Measurements from ENCODE around the gene STX7. TPM values are rescaled to one million over a fixed set of nuclear protein-coding genes. Genes with fewer than 3 reads are reported as not detected.

Gene STX7
- total RNA-seq, 1 experiment from 2014 or later: 27.8 TPM

GRCh38 chr6:132476688-132477087 lies 36.2 kb downstream of the STX7 start:
- CTCF ChIA-PET: interaction anchor here (0.9 to 1.7 kb wide), 2 partner anchors 176 to 197 kb away, joined by 4 to 7 read pairs; no protein-coding TSS in a partner anchor
- RAD21 ChIA-PET (ENCODE audit: low non-redundant PET in 1 of 2, low total read pairs in 2 of 2, uncharacterized antibody in 2 of 2, unreplicated experiment in 2 of 2): no interaction called here

GRCh38 chr6:132475925-132476324 lies 37.0 kb downstream of the STX7 start:
- Histone ChIP-seq H3K9me2 (ENCODE audit: insufficient read depth) (no peaks in the 10 kb centered on the region), H3K9ac (ENCODE audit: low read length) (no peak overlapping the region), H2AFZ (ENCODE audit: low read depth, low read length, poor library complexity, severe bottlenecking) (no peak overlapping the region), H4K20me1 (ENCODE audit: insufficient read depth) (no peaks in the 10 kb centered on the region), H3K4me1 (ENCODE audit: control insufficient read depth in 1 of 2, insufficient read depth in 2 of 2, low read length in 2 of 2) (no peaks in the 10 kb centered on the region), H3K4me2 (ENCODE audit: low read length) (no peak overlapping the region), H3K27ac (ENCODE audit: low read depth, low read length) (no peak overlapping the region), H3K4me3 (replicated peaks in 1 of 2; ENCODE audit: low read depth in 1 of 2, low read length in 2 of 2) (no peak overlapping the region), H3K27me3 (ENCODE audit: insufficient read depth, low read length) (no peaks in the 10 kb centered on the region), H3K36me3 (ENCODE audit: control insufficient read depth in 1 of 2, insufficient read depth in 2 of 2, low read length in 2 of 2) (no peaks in the 10 kb centered on the region), H3K79me2 (ENCODE audit: insufficient read depth, low read length) (peaks cover 7% of the 10 kb centered on the region; the same call in 1 of the 2 replicates), H3K9me3 (ENCODE audit: control insufficient read depth in 1 of 2, insufficient read depth in 1 of 2, low read depth in 1 of 2, low read length in 2 of 2) (no peaks in the 10 kb centered on the region)
- ChIA-PET RAD21 (ENCODE audit: low non-redundant PET in 1 of 2, low total read pairs in 2 of 2, uncharacterized antibody in 2 of 2, unreplicated experiment in 2 of 2) (no interaction called here), POLR2A (no interaction called here), CTCF (interaction anchor here (1.8 kb wide), 1 partner anchor 9 kb away, joined by 6 read pairs; no protein-coding TSS in a partner anchor)
- no peak for TF ChIP-seq EZH2 (IDR thresholded peaks at IDR 0.05)
- TF ChIP-seq ZFX (IDR thresholded peaks at IDR 0.05): no peak
- no peak for TF ChIP-seq FOSL1 (IDR thresholded peaks at IDR 0.05; ENCODE audit: low read depth)
- TF ChIP-seq JUND (IDR thresholded peaks at IDR 0.05): no peak
- TF ChIP-seq MAX (IDR thresholded peaks at IDR 0.05): no peak
- no peak for TF ChIP-seq POLR2A (IDR thresholded peaks at IDR 0.05; ENCODE audit: borderline replicate concordance, extremely low read depth, insufficient read depth, insufficient read length)
- TF ChIP-seq YY1 (IDR thresholded peaks at IDR 0.05; ENCODE audit: extremely low read depth, insufficient replicate concordance, low read depth, low read length): no peak
- no peak for TF ChIP-seq EGR1 (IDR thresholded peaks at IDR 0.05; ENCODE audit: low read depth)
- TF ChIP-seq TCF7L2 (IDR thresholded peaks at IDR 0.05; ENCODE audit: borderline replicate concordance, extremely low read depth, insufficient read depth, insufficient read length): no peak
- no peak for TF ChIP-seq SIN3A (IDR thresholded peaks at IDR 0.05; ENCODE audit: low read depth)
- TF ChIP-seq ELF1 (IDR thresholded peaks at IDR 0.05; ENCODE audit: borderline replicate concordance, low read depth): no peak
- TF ChIP-seq CEBPB (IDR thresholded peaks at IDR 0.05; ENCODE audit: low read depth): no peak
- no peak for TF ChIP-seq ZNF274 (IDR thresholded peaks at IDR 0.05; ENCODE audit: low read depth, low read length)
- ATAC-seq: no peak
- DNase-seq (ENCODE audit: low read depth, low spot score): no peak
- intact Hi-C loops (cut with micrococcal nuclease): loop anchor here (10.0 kb wide), 1 partner anchor 781 kb away; no protein-coding TSS in a partner anchor
- no TSS peak for BruUV-seq (replicated peaks)

More at GRCh38 chr6:132476688-132477087, 36.2 kb downstream of the STX7 start:
- Histone ChIP-seq H3K9ac (ENCODE audit: low read length) (no peak overlapping the region), H3K27me3 (ENCODE audit: insufficient read depth, low read length) (no peaks in the 10 kb centered on the region), H3K4me2 (ENCODE audit: low read length) (no peak overlapping the region), H3K36me3 (ENCODE audit: control insufficient read depth in 1 of 2, insufficient read depth in 2 of 2, low read length in 2 of 2) (no peaks in the 10 kb centered on the region), H2AFZ (ENCODE audit: low read depth, low read length, poor library complexity, severe bottlenecking) (no peak overlapping the region), H3K27ac (ENCODE audit: low read depth, low read length) (no peak overlapping the region), H3K4me1 (ENCODE audit: control insufficient read depth in 1 of 2, insufficient read depth in 2 of 2, low read length in 2 of 2) (no peaks in the 10 kb centered on the region), H3K4me3 (replicated peaks in 1 of 2; ENCODE audit: low read depth in 1 of 2, low read length in 2 of 2) (no peak overlapping the region), H3K9me3 (ENCODE audit: control insufficient read depth in 1 of 2, insufficient read depth in 1 of 2, low read depth in 1 of 2, low read length in 2 of 2) (no peaks in the 10 kb centered on the region), H3K9me2 (ENCODE audit: insufficient read depth) (no peaks in the 10 kb centered on the region), H4K20me1 (ENCODE audit: insufficient read depth) (no peaks in the 10 kb centered on the region), H3K79me2 (ENCODE audit: insufficient read depth, low read length) (peaks cover 7% of the 10 kb centered on the region; the same call in 1 of the 2 replicates)
- POLR2A ChIA-PET: interaction anchor here (0.6 kb wide), 1 partner anchor 566 kb away, joined by 3 read pairs; no protein-coding TSS in a partner anchor
- no peak for TF ChIP-seq ZNF274 (IDR thresholded peaks at IDR 0.05; ENCODE audit: low read depth, low read length)
- no peak for TF ChIP-seq ATF3 (IDR thresholded peaks at IDR 0.05)
- DNase-seq (ENCODE audit: low read depth, low spot score): no peak
- no TSS peak for BruUV-seq (replicated peaks)
- no peak for ATAC-seq
- intact Hi-C loops (cut with micrococcal nuclease): loop anchor here (10.0 kb wide), 1 partner anchor 782 kb away; no protein-coding TSS in a partner anchor
